A375 (cell line): ENCODE data around the gene GYS2. TPM values are rescaled to one million over a fixed set of nuclear protein-coding genes. Genes with fewer than 3 reads are reported as not detected.

Experiments used
- total RNA-seq: library from RNA; depleted of rRNA; stranded (reverse); fragments of >200 nt; shearing (Covaris generic); gene quantifications from 2 replicates; pipeline ENCODE4 v1.2.3, GENCODE V29; 2014; rRNA removed

Gene GYS2
- total RNA-seq = not detected in 2 replicates

DNA sequence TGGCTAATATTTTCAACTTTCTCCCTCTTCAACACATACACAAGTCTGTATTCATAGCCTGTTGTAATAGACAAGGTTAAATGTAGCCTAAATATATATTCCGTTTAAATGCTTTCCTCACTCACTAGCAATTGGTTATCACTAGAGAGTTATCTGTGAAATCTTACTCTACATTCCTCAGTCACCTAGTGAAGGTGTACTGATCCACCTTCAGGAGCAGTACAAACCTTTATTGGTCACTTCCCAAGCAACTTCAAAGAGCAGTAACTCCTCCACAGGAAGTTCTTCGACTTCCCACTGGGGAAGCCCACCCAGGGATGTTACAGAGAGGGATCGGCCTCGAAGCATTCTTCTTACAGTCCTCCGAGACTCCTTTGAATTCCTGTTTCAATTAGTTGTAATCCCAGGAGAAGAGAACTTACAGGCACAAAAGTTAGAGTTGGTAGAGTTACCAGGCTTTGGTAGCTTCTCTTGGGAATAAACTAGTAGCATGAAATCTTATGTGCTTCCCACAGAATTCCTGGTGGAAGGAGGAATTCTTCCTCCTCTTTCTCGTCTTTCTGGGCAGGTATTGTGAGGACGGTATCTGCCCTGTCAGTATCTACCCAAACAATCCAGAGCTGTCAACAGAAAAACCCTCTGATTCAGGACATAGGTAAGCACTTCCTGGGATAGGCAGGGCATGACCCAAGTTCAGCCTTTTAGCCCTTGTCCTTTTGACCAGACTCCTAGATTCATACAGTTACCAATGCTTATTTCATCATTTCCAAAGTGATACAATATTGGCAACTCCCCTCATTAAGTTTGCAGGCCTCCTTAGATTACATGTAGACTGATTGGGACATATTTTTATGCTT lies at the start of gene GYS2:
Gene GYS2, minus strand, starts transcription at position 603 of the 857 bp plus-strand sequence. Its CDS starts 255 bp downstream, at position 348.

DNA sequence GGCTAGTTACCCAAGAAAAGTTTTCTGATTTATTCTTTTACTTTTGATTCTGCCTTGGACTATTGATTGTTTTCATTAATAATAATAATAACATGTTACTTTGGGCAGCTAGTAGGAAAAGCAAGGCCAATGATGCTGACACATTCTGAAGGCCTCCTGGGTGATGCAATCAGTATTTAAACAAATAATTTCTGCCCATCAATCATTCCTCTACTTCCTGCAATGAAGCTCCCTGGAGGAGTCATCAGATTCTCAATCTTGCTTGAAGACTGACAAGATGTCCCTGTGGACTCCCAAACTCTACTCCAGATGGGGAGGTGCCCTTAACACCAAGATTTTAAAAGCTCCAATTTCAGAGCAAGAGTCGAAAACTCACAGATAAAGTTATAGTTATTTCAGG lies 78.6 kb downstream of the GYS2 start, which contains the start of gene SPX:
Gene SPX, plus strand, starts transcription at position 244 of the 400 bp plus-strand sequence. CDS start 177 bp downstream, outside the sequence.

GRCh38 chr12:21501258-21502163 lies 103.1 kb downstream of the GYS2 start, which contains the start of the genes GOLT1B and RECQL:
Gene GOLT1B, plus strand, starts transcription at chr12:21501789. Its CDS starts 135 bp downstream, at chr12:21501924.
Gene RECQL, minus strand, starts transcription at chr12:21501635. Its CDS starts 2,065 bp downstream, at chr12:21499570.

Other genes with a start within 250 kb of the GYS2 start
- not detected in 2 replicates for gene IAPP, start 231.9 kb downstream of the GYS2 start, total RNA-seq
- gene PYROXD1, start 167.2 kb downstream of the GYS2 start, total RNA-seq = 18.2 and 19.2 TPM in 2 replicates
- gene RECQL, start 103.2 kb downstream of the GYS2 start, total RNA-seq = 67.0 and 69.7 TPM in 2 replicates
- 20.7 and 22.1 TPM in 2 replicates for gene GOLT1B, start 103.1 kb downstream of the GYS2 start, total RNA-seq
- gene SPX, start 78.6 kb downstream of the GYS2 start, total RNA-seq = 1.2 and 2.4 TPM in 2 replicates
- 1,090 and 1,270 TPM in 2 replicates for gene LDHB, start 53.0 kb upstream of the GYS2 start, total RNA-seq
- gene KCNJ8, start 169.9 kb upstream of the GYS2 start, total RNA-seq = 0.27 and 0.30 TPM in 2 replicates